GM13977 (cell line): ENCODE data around the gene HSPA1A.

Source experiments
- DNase-seq: peaks from one replicate; pipeline ENCODE4 v3.0.0; 2012; ENCODE audit warnings: low spot score
- in situ Hi-C: fragments of 300-500 bp; cut with MboI; formaldehyde crosslinking; loops from one replicate; pipeline ENCODE4 v1.12.0; 2022; ENCODE audit warnings: low sequenced_read_pairs, low pct_unique_long_range_greater_than_20kb, mixed read lengths, inconsistent platforms; ENCODE audit not compliant: unreplicated experiment
- TF ChIP-seq, protein P1 (sequence below): IDR thresholded peaks from 2 replicates; pipeline ENCODE4 v1.5.1; 2012; ENCODE audit warnings: mild to moderate bottlenecking, control low read depth; ENCODE audit not compliant: insufficient read depth; ENCODE audit errors: extremely low read depth, missing control alignments

HSPA1A gene

DNA sequence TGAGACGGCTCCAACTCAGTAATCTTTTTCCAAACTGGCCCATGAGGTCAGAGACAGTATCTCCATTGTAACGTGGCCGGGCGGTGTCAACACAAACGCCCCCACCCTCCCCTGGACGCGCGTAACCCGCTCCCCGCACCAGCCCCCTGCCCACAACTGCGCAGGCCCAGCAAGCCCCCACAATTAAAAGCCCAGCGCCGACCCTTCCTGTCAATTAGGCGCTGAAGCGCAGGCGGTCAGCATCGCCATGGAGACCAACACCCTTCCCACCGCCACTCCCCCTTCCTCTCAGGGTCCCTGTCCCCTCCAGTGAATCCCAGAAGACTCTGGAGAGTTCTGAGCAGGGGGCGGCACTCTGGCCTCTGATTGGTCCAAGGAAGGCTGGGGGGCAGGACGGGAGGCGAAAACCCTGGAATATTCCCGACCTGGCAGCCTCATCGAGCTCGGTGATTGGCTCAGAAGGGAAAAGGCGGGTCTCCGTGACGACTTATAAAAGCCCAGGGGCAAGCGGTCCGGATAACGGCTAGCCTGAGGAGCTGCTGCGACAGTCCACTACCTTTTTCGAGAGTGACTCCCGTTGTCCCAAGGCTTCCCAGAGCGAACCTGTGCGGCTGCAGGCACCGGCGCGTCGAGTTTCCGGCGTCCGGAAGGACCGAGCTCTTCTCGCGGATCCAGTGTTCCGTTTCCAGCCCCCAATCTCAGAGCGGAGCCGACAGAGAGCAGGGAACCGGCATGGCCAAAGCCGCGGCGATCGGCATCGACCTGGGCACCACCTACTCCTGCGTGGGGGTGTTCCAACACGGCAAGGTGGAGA is at the start of gene HSPA1A, which contains the start of gene HSPA1L:
Gene HSPA1A, plus strand, starts transcription at position 519 of the 814 bp plus-strand sequence. Its CDS starts 214 bp downstream, at position 733.
Gene HSPA1L, minus strand, starts transcription at position 259 of the 814 bp plus-strand sequence. CDS start 3,311 bp downstream, outside the sequence.
- peak; percentile 91 for DNase-seq
- in situ Hi-C loops, result no loop called here
- TF ChIP-seq, protein P1, sequence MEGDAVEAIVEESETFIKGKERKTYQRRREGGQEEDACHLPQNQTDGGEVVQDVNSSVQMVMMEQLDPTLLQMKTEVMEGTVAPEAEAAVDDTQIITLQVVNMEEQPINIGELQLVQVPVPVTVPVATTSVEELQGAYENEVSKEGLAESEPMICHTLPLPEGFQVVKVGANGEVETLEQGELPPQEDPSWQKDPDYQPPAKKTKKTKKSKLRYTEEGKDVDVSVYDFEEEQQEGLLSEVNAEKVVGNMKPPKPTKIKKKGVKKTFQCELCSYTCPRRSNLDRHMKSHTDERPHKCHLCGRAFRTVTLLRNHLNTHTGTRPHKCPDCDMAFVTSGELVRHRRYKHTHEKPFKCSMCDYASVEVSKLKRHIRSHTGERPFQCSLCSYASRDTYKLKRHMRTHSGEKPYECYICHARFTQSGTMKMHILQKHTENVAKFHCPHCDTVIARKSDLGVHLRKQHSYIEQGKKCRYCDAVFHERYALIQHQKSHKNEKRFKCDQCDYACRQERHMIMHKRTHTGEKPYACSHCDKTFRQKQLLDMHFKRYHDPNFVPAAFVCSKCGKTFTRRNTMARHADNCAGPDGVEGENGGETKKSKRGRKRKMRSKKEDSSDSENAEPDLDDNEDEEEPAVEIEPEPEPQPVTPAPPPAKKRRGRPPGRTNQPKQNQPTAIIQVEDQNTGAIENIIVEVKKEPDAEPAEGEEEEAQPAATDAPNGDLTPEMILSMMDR, result no peak

DNA sequence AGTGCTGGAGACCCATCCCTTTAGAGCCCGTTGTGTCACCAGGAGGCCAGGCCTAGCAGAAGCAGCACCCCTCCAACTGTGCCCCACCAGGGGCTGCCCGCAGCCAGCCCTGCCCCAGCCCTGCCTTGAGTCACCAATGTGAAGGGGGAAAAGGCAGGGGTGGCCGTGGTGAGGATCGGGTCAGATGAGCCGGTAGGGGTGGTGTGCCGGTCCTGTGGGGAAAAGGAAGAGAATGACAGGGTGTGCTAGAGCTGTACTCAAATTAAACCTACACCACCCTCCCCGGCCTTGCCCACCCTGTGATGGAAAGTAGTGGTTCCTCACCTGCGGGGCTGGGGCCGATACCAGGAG is 49.8 kb upstream of the HSPA1A start:
- in situ Hi-C loops, result no loop called here
- TF ChIP-seq, protein P1, result no peak
- DNase-seq, result no peak

DNA sequence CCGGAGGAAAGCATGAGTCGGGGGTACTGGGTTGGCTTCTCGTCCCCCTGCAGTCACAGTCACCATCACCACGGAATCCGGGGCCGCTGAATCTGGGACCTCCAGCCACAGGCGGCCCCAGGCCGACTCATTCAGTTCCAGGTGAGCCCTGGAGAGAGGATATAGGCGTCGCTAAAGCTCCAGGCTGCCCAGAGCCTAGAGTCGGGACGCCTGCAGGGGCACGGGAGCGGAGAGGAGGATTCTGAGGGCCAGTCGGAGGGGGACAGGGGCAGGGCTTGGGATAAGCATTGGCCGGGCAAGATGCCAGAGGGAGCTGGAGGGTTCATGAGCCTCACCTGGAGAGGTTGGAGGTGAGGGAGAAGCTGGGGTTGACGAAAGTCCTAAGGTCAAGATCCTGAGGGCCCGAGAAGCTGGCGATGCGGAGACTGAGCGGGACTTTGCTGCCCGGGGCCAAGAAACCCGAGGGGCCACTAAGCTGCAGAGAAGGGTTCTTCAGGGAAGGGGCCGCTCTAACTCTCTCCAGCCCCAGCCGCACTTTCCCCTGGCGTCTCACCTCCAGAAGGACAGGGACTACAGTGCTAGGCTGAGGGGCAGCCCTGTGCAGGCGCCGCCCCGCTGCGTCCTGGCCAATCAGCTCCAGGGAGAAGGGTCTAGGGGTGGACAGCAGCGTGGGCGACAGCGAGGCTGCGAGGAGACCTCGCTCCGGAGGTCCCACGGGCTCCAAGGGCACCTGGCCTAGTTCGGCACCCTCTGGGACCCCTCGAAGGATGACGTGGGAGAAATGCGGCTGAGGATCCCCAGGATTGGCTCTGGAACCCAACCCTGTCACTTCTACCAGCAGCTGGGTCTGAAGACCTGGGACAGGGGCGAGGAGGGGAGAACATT is 49.2 kb upstream of the HSPA1A start:
- in situ Hi-C loops, result no loop called here
- no peak for DNase-seq
- TF ChIP-seq, protein P1, result no peak

DNA sequence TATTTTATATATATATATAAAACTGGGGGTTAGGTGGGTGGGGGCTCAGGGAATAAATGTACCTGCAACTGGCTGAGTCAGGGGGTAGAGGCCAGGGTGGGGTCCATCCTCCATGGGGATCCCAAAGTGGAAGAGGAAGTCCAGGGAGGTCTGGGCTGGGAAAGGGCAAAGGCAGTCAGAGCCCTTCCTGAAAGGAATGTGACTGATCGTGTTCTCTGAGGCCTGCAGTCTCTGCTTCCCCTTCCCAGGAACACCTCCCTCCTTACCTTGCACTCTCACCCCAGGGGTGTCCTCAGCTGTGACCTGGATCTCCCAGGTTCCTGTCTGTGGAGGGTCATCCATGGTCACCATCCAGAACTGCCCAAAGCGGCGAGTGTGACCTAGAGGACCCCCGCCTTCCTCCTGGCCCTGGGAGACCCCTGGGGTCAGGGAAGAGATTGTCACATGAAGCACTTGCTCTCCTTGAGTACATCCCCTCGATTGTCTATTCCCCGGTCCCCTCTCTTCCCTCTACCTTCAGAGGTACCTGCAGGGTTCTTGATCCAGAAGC is 48.2 kb upstream of the HSPA1A start:
- DNase-seq, result no peak
- in situ Hi-C loops, result no loop called here
- TF ChIP-seq, protein P1, result no peak

DNA sequence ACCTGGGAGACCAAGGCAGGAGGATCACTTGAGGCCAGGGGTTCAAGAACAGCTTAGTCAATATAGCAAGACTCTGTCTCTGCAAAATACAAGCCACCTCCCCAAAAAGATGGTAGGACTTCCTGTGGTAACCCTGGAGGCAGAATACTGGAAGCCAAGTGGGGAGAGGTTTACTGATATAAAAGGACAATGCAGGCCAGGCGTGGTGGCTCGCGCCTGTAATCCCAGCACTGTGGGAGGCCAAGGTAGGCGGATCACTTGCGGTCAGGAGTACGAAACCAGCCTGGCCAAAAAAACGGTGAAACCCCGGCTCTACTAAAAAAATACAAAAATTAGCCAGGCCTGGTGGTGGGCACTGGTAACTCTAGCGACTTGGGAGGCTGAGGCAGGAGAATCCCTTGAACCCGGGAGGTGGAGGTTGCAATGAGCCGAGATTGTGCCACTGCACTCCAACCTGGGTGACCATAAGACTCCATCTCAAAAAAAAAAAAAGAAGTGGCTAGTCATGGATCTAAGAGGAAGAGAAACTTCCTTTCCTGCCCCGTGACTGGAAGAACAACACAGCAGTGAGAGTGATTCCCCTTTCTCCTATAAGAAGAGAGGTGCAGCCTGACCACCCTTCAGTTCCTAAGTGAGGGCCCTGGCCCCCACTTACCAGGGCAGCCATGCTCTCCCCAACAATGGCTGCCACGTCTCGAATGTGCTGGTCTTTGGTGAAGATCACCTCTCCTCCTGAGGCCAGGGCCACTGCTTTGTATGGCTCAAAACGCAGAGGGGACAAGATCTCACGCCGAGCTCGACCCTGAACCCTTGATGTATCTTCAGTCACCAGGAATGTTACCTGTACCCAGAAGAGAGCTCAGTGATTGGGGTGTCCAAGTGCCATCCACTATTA is 46.7 kb upstream of the HSPA1A start:
- TF ChIP-seq, protein P1, result no peak
- no peak for DNase-seq

More for the DNA sequence above, 46.7 kb upstream of the HSPA1A start:
- in situ Hi-C loops, result no loop called here
